Measurements from ENCODE around the gene ITGB4.
A peak's percentile ranks its signal among the peaks of the same experiment; 100 is the strongest.

ITGB4 gene

GRCh38 chr17:75733471-75733870 lies 12.2 kb downstream of the ITGB4 start:
- DNase-seq: no peak

DNA sequence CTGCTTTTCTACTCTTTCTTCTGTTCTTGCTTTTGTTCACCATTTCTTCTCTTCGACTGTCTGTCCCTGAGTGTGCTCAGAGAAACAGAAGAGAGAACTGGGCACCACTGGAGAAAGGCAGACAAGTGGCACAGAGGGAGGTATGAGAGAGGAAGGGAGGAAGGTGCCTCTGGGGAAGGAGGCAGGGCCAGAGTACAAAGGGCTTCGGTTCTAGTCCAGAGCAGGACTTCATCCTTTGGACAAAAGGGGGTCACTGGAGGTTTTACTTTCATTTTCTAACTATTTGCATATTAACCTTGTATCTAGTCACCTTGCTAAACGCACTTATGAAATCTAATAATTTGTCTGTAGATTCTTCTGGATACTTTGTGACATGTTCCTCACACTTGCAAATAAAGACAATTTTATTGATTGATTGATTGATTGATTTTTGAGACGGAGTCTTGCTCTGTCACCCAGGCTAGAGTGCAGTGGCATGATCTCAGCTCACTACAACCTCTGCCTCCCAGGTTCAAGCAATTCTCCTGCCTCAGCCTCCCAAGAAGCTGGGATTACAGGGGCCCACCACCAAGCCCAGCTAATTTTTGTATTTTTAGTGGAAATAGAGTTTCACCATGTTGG lies 13.5 kb downstream of the ITGB4 start:
- DNase-seq: no peak

DNA sequence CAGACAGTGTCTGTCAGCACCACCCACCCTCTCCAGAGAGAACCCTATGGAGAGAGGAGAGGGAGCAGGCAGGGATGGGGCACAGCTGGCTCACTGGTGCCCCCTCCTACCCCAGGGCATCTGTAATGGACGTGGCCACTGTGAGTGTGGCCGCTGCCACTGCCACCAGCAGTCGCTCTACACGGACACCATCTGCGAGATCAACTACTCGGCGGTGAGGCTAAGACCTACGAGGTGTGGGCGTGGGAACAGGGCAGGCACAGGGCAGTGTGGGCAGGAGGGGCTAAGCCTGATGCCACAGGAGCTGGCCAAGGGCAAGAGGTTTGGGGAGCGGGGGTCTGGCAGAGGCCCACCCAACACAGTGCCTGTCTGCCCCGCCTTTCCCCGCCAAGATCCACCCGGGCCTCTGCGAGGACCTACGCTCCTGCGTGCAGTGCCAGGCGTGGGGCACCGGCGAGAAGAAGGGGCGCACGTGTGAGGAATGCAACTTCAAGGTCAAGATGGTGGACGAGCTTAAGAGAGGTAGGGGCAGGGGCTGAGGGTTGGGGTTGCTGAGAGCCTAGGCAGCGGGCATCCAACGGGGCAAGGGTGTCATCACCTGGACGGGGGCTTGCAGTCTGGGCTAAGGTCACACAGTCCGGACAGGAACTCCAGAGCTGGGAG lies 15.0 kb downstream of the ITGB4 start:
- DNase-seq: no peak

GRCh38 chr17:75737133-75737962 lies 16.1 kb downstream of the ITGB4 start:
- DNase-seq: no peak

GRCh38 chr17:75738218-75738802 lies 17.1 kb downstream of the ITGB4 start:
- DNase-seq: peak; percentile 50

GRCh38 chr17:75739174-75739573 lies 17.9 kb downstream of the ITGB4 start:
- DNase-seq: no peak

DNA sequence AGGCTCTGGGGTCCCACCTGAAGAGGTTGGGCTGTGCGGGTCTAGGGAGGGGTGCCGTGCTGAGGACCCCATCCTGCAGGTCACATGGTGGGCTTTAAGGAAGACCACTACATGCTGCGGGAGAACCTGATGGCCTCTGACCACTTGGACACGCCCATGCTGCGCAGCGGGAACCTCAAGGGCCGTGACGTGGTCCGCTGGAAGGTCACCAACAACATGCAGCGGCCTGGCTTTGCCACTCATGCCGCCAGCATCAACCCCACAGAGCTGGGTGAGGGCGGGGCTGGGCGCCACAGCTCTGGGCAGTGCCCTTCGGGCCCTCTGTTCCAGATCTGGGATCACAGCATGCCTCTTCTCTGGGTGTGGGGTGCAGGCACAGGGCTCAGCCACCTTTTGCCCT lies 18.5 kb downstream of the ITGB4 start:
- DNase-seq: no peak

GRCh38 chr17:75740215-75740614 lies 19.0 kb downstream of the ITGB4 start:
- no peak for DNase-seq

DNA sequence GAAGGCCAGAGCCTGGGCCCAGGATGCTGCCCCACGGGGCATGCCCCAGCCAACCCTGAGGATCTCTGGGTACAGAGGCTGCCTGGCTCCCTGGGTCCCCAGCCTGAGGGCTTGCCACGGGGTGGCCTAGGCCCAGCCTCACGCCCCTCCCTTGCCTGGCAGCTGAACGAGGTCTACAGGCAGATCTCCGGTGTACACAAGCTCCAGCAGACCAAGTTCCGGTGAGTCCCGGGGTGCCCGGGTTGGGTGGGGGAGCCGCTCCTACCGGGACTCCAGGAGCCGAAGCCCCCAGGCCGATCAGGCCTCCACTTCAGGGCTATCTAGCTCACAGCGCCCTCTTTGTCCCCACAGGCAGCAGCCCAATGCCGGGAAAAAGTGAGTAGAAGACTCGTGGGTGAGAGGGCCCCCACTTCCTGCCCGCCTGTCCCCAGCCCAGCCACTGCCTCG lies 19.4 kb downstream of the ITGB4 start:
- DNase-seq: no peak

- no peak for DNase-seq
These were observed 21.1 kb downstream of the ITGB4 start for GRCh38 chr17:75742337-75742736.

DNA sequence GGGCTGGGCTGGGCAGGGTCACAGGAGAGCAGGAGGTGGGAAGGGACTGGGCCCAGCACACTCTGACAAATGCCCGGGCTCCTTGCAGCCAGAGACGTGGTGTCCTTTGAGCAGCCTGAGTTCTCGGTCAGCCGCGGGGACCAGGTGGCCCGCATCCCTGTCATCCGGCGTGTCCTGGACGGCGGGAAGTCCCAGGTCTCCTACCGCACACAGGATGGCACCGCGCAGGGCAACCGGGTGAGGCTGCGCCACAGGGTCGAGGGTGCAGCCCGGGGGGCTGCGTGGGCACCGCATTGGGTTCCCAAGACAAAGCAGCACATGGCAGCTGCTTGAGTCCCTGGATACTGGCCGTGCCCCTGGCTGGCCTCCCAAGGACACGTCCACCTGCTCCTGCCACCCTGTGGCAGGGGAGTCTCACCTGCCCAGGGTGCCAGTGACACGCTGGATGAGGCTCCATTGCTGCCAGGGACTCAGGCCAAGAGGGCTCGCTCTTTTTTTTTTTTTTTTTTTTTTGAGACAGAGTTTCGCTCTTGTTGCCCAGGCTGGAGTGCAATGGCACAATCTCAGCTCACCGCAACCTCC lies 22.5 kb downstream of the ITGB4 start:
- DNase-seq: no peak

DNA sequence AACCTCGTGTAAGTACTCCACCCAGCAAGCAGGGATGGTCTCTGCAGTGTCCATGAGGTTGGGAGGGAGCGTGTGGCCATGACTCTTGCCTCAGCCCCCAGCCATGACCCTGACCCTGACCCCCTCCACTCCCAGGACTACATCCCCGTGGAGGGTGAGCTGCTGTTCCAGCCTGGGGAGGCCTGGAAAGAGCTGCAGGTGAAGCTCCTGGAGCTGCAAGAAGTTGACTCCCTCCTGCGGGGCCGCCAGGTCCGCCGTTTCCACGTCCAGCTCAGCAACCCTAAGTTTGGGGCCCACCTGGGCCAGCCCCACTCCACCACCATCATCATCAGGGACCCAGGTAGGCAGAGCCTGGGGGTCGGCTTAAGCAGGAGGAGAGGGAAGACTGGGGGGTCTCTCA lies 27.4 kb downstream of the ITGB4 start:
- DNase-seq: no peak

- DNase-seq: peak; percentile 51
These were observed 28.5 kb downstream of the ITGB4 start for GRCh38 chr17:75749545-75750389.

DNA sequence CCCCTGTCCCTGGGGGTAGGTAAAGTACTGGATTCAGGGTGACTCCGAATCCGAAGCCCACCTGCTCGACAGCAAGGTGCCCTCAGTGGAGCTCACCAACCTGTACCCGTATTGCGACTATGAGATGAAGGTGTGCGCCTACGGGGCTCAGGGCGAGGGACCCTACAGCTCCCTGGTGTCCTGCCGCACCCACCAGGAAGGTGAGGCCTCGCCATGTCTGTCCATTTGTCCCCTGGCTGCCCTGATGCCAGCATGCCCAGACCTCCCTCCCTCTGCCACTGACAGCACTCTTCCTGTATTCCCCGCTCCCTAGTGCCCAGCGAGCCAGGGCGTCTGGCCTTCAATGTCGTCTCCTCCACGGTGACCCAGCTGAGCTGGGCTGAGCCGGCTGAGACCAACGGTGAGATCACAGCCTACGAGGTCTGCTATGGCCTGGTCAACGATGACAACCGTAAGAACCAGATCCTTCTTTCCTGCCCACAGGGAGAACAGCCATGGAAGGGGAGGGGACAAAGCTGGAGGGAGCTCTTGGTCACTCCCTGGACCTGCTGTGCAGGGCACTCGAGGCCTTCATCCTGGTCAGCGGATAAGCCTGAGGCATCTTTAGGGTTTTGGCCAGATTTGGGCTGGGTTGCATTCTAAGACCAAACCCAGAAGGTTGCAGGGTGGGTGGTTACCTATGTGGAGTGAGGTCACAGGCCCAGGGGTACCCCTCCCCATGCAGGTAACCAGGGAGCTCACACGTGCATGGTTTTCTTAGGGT lies 29.6 kb downstream of the ITGB4 start:
- no peak for DNase-seq

GRCh38 chr17:75751676-75752404 lies 30.6 kb downstream of the ITGB4 start:
- DNase-seq: no peak

GRCh38 chr17:75752405-75752709 lies 31.1 kb downstream of the ITGB4 start:
- no peak for DNase-seq

DNA sequence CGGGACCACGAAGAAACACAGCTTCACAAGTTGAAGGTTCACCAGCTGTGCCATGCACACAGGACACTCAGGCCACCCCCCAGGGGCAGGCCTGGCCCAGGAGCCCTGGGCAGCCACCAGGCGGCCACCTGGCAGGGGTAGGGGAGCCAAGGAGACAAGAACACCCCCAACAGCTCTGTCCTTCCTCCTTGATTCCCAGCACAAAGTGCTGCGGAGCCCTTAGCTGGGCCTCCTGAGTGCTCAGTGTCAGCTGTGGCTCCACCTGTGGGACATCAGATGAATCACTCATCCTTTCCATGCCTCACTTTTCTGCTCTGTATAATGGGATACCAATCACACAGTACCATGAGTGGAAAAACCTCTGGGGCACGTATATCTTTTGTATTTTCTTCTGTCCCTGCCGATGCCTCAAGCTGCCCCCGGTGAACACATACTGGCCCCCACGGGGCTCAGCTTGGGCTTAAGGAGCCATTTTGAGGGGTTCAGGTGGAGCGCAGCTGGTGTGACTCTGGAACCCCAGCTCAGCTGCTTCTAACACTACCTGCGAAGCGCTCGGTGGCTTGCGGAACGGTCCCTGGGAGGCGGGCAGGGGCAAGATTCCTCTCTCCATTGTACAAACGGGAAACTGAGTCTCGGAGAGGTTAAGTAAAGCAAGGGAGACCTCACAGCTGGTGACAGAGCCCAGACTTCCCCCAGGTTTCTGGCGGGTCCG lies 31.7 kb downstream of the ITGB4 start:
- DNase-seq: no peak

DNA sequence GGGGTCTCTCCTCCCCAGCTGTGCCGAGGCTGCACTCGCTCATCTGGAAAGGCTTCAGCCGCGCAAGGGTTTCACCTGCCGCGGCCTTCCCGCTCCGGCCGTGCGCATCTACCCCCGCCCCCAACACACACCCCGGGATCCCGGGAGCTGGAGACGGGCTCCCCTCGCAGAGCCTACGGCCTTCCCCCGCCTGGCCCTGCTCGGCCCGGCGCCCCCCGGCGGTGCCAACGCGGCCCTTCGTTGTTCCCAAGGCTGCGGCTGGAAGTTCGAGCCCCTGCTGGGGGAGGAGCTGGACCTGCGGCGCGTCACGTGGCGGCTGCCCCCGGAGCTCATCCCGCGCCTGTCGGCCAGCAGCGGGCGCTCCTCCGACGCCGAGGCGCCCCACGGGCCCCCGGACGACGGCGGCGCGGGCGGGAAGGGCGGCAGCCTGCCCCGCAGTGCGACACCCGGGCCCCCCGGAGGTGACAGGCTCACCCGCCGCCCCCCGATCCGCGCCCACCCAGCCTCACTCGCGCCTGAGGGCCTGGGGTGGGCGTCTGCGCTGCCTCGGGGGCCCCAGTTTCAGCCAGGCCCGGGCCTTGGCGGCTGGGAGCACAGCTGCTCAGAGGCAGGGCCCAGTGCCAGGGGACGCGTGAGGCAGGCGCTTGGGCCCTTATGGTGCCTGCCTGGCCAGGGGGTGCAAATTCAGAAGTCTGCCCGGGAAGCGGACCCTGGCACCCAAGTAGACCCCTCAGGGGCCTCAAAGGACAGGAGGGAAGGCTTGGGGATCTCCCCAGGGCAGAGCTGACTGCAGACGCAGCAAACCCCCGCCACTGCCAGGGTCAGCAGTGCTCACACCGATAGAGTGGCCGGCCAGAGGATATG lies 32.5 kb downstream of the ITGB4 start:
- DNase-seq: peak; percentile 72

Data from fibroblast of skin of right quadriceps (primary cell).